Pons (tissue), 1 donor: ENCODE measurements around the gene PARD3B.

Experiments
- DNase-seq: peaks from one replicate; pipeline ENCODE4 v3.0.0-alpha.2; 2016; ENCODE audit warnings: low spot score

The PARD3B gene

DNA sequence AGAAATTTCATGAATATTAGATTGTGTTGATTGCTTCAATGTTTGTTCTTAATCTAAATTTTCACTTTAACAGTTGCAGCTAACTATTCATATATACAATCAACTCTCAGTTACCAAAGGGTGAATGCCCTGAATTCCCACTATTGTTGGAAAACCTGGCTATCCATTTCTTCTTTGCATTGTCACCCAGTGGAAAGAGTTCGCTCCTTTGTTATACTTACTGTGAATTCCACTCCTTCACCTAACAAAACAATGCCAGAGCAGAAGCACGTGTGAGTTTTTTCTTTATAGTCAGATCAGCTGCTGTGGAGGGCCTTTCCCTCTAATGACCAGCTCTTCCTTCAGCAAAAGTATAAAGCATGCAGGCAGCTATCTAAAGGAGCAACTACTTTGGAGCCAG lies 727.9 kb downstream of the PARD3B start:
- no peak for DNase-seq

DNA sequence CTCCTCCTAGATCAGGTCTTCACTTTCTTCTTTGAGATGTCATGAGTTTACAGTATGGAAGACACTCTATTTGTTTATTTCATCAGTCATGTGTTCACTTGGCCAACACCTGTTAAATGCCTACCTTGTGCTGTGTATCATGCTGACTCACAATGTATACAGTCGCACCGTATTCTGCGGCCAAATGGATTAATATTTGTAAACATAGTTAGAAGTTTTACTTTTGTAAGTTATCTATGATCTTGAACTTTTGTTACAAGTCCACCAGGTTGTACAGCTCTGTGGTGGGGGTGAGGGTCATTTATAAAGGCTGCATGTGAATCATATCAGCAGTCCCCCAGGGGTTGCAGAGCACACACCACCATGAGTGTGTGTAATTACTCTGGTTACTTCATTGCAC lies 728.4 kb downstream of the PARD3B start:
- no peak for DNase-seq

DNA sequence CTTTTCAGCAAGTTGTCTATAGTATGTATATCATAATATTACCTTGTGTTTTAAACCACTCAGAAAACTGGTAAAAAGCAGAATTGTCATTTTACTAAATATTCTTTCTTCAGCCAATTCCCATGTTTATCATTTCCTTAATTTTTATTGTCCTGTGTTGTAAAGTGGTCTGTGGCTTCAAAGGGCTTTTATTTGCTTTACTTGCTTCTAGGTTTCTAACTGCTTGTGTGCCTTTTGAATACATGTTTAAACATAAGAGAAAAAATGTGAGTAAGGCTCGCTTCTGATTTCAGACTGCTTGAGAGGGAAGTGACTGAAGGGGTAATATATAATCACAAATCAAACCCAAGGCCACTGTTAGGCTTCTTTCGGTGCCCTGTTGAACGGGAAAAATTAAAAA lies 729.5 kb downstream of the PARD3B start:
- no peak for DNase-seq

DNA sequence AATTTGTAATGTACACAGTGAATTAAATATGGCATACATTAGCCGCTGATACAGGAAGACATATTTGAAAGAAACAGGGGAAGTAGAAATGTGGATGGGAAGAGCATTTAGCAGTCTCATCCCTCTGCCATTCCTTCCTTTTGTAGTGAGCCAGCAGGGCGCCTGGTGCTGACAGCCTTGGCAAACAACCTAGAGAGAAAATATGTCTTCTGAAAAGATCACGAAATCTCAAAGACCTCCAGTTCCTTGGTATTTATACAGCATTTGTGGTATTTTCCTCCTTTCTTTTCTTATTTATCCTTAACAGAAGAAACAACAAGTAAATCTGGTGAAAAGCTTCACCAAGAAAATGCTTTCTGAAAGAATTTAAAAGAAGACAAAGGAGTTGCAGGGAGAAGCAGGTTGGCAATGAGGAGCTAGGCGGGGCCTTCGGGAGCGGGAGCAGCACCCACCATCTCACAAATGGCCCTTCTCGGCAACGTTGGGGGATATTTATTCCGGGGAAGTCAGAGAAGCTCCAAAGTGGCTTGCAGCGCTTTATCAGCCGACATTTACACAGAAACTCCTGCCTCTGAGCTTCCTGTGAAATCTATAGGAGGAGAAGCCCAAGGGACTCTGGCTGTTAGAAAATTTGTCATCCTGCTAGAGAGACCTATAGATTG lies 731.0 kb downstream of the PARD3B start:
- DNase-seq: no peak

DNA sequence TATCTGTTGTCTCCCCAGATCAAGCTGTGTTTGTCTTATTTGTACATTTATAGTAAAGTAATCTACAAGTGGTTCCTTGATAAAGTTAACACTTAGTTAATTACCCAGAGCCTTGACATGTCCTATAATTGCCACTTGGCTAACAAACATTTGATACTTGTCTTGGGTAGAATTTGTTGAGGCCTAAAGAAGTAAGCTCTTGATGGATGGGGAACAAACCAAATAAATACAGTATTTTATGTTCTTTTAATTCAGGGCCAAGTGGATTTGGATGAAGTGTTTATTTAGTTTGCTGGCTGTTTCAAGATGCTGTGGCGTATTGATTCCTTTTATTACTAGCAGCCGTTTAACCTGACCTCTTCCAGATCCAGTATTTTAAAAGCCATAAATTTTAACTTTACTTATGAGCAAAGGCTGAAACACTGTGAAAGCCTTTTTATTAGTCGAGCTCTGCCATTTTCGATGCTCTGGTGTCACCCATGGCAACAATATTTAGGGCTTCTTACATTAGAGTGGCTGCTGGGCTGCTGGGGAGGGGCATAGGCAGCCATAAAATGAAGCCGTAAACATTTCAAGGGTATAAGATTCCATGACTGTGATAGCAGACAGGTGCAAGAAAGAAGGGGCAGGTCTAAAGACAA lies 735.4 kb downstream of the PARD3B start:
- DNase-seq: no peak

DNA sequence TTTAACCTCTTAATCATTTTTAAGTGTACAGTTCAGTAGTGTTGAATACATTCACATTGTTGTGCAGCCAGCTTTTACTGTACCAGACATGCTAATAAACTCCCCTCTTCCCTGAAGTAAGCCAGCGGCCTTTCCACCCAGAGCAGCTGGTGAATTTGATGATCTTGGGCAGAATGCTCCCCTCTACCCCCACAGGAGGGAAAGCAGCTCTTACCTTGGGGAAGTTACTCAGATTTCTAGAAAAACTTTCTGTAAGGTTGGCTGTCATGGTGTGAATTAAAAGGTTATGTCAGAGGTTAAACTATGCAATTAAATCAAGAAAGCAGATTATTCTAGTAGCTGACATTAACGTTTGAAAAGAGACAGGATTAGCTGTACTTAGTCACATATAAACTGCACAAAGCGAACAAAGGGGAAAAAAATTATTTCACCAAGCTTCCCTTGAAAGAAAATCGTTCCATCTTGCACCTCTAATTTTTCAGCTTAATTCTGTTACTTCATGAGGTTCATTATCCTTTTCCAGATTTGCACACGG lies 738.5 kb downstream of the PARD3B start:
- DNase-seq: no peak

DNA sequence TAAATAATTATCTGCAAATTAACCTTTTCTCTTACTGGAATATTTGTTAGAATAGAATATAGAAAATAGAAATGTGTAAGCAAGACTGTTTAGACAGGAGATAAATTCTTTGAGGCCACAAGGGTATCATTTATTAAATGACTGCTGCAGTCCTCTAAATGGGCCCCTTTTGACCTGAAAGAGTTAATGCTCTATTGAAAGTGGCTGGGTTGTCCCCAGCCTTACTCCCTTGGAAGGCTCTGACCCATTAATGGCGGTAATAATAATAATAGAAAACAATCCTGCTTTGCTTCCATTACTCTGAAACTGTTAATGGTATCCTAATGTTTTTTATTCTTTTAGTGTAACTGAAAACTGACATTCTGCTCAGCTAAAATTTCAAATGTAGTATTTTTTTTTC lies 739.1 kb downstream of the PARD3B start:
- no peak for DNase-seq

DNA sequence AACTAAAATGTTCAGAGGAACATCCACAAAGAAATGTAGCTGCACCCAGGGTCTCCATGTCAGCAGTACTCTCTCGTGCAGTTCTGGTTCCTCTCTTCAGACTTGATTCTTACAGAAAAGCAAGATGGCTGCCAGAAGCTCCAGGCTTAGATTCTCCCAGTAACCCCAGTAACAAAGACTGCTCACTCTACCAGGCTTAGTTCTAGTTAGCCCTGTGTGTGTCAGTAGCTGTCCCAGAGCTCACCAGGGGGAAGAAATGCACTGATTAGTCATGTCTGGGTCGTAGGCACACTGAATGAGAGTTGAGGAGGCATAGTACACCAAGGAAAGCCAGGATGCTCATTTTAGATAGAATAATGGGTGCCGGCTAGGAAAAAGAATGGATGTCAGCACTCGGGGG lies 742.0 kb downstream of the PARD3B start:
- no peak for DNase-seq

DNA sequence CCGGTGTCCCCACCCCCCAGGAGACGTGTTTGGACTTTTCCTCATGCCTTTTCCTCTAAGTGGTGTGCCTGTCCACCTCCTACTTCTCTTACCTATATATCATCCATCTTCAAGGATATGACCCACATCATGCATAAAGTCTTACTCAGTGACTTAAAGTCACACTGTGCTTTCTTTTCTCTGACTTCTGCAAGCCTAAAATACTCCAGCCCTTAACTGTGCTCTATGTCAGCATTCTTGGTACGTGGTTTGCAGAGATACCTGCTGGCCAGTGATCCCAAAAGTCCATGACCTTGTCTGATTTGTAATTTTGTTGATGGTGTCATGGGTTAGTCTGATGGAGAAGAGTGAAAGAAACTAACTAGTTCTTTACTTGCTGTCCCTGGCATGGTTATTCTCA lies 743.4 kb downstream of the PARD3B start:
- DNase-seq: no peak

DNA sequence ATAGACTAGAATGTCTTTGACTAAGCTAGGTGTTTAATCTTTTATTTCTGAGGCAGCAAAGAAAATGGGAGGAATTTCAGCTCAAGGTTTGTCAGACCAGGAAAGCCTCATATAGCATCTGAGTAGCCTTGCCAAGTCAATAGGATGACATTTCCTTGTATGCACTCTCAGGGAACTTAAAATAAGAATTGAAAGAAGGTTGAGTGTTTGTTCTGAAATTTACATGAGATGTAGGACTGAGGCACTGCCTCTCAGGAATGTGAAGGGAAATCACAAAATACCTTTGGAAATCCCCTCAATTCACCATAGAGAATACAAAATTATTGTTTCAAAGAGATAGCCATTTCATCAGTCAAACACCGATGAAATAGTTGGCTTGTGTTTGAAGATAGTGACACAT lies 745.0 kb downstream of the PARD3B start:
- DNase-seq: no peak

DNA sequence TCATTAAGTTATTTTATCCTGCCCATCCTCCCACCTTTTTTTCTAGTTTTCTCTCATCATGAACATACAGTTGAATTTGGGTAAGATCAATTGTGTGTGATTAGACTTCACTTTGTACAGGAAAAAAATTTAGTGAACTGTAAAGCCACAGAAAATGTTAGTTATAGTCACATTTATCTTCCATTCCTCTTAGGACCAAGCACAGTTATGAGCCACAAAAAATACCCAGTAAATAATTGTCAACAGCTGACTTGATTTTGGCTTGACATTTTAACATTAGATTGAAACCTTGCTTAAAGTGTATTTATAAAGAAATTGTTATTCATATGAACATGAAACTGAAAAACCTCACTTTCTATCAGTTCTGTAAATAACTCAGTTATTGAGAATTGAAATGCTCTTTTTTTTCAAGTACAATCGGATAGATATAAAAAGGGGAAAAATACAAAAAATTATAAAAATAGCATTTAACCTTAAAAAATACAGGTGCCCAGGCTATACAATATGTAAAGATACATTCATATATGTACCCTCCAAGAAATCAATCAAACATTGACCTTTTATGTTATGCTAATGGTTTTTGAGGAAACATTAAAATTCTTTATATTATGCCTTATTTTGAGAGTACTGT lies 747.5 kb downstream of the PARD3B start:
- DNase-seq: no peak

DNA sequence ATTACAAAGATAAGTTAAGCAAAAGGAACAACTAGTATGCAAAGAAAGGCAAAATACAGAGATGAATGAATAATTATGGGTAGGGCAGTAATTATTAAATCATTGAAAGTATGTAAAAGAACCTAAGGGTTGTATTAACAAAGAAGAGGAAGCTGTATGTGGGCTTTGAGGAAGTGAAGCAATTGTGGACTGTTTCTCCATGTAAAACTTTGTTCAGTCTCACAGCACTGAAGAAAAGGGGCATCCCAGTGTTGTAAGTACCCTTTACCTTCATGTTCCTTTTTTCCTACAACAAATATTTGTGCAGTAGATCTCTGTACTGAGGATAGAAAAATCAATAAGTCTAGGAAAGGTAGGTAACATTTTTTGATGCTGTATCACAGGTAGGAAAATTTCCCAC lies 748.3 kb downstream of the PARD3B start:
- DNase-seq: no peak

DNA sequence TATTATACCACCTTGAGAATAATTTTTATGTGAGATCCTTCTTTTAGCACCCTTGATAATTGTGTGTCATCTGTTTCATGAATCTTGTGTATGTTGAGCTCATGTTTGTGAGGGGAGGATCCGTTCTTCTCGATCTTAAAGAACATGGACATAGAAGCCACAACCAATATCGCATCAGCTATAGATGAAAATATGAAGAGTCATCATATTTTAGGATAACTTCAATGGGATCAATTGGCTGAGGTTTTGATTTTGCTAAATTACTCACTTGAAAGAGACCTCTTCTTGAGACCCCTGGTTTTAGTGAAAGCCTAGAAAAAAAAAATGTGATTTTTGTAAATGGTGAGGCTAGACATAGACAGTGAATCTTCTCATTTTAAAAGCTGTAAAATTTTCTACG lies 751.7 kb downstream of the PARD3B start:
- no peak for DNase-seq

DNA sequence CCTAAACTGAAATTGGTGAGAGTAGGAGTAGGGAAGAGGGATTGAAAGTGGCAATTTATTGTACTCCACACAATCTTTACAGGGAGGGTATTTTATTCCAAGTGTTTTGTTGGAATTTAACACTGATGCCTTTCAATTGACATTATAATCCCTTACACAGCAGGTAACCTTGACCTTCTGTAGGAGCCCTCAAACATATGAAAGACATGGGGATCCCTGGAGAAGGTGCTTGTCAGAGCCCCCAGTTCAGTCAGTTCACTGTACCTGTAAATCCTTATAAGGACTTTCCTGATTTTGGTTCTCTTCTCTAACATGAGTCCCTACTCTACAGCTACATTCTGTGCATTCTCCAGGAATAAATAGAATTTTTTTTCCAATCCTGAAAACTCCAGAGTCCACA lies 752.1 kb downstream of the PARD3B start:
- no peak for DNase-seq

DNA sequence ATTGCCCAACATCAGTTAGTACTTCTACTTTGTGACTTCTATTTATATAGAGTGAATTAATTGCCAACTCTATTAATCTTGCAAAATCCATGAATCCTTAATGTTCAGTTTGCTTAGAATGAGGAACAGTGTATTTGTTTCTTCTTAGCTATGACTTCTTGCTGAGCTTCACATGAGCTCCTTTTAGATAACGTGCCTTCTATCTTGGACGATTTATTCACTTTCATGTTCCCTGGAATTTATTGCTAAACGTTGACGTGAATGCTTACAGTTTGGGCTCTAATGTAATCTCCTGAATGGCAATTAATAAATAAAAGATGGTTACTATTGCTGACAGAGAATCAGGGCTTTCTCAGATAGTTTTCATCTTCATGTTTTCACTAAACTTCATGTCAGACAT lies 752.6 kb downstream of the PARD3B start:
- no peak for DNase-seq

DNA sequence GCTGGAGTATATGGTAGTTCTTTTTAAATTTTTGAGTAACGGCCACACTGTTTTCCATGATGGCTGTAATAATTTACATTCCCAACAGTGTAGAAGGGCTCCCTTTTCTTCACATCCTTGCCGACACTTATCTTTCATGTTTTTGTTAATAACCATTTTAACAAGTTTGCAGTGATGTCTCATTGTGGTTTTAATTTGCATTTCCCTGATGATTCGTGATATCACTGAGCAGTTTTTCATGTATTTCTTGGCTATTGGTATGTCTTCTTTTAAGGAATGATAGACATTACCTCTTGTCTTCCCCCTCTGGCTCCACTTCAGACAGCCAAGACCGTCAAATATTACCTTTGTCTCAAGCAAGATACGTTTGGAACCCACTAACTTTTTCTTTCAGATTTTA lies 765.9 kb downstream of the PARD3B start:
- DNase-seq: no peak

DNA sequence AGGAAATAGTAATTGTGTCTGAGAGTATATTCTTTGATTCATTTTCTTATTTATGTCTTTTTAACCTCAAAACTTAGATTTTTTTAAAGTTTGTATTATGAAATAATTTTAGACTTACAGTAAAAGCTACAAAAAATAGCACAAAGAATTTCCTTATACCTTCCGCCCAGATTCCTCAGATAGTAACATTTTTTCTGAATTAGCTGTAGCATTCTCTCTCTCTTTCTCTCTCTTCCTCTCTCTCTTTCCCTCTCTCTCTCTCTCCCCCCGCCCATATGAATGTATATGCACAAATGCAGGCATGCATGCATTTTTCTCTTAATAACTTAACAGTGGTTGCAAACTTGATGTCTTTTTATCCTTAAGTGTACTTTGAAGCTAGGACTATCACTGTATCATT lies 776.0 kb downstream of the PARD3B start:
- no peak for DNase-seq

DNA sequence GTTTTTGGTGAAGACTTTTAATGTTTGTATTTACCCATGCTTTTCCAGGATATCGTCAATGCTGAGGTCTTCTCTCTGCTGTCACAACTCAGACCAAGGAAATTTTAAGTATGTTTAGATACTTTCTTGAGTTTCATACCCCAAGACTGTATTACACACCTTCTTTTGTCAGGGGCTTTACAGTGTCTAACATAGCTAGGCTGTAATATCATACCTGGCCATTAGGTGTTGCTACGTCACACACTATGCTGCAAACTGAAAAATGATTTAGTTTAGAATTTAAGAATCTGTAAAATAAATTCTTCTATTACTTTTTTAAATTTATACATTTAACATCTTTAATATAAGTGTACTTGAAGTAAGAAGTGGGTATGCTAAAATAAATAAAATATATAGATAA lies 778.7 kb downstream of the PARD3B start:
- no peak for DNase-seq

DNA sequence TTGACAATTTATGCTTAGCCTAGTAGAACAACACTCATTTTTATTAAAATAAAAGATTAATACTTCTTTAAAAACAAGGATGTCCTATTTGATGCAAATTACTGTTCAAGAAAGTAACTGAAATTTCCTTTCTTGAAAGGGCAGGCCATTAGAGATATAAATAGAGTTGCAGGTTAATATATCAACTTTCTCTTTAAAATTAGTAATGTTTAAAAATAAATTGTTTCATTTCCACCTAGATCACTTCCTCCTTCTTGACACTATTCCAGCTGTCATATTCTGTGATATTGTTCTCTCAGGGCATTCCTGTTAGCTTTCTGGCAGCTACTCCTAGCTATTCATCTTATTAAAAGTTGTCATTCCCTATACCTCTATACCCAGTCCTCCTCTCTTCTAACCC lies 779.1 kb downstream of the PARD3B start:
- DNase-seq: no peak

DNA sequence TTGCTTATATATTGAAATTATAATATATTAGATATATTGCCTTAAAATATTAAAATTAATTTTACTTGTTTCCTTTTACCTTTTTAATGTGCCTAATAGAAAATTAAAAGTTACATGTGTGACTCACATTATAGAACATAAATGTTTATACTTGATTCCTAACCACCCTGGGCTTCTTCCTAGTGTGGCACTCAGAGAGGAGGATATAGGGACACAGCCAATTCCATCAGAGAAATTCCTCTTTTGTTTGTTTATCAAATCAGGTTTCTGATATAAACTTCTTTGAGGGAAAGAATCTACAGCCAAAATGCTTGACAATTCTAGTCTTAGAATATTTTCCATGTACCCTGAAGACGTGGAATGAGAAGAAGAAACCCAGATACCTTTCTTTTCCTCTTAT lies 788.1 kb downstream of the PARD3B start:
- DNase-seq: no peak

DNA sequence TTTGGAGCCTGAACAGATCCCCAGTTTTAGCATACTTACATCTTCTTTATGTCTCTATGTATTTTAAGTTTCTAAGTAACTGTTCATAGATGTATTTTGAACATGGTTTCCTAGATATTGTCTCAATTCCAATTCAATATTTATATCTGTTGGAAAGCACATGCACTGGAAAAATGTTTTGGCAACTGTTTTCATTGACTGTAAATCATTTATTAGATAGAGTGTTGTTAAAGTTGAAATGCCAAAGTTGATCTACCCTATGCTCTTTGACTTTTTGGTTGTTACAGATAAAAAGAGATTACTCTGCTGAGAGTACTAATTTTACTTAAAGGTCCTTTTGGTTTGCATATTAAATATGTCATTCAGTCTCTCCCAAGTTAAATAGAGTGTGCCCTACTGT lies 792.0 kb downstream of the PARD3B start:
- no peak for DNase-seq

DNA sequence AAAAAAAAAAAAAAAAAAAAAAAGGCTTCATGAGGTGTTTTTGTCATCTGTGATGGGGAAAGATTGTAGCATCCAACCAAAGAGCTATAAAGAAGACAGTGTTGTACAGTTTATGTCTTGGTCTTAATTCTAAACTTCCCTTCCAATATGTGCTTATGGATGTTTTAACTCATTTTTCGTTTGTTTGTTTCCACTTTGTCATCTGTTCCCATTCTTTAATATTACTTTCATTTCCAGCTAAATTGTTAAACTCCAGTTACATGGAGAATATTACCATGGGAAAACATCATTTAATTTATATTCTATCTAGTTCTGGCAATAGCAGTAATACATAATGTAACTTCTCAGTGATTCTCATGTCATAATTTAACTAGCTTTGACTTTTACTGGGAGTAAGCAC lies 792.9 kb downstream of the PARD3B start:
- no peak for DNase-seq

DNA sequence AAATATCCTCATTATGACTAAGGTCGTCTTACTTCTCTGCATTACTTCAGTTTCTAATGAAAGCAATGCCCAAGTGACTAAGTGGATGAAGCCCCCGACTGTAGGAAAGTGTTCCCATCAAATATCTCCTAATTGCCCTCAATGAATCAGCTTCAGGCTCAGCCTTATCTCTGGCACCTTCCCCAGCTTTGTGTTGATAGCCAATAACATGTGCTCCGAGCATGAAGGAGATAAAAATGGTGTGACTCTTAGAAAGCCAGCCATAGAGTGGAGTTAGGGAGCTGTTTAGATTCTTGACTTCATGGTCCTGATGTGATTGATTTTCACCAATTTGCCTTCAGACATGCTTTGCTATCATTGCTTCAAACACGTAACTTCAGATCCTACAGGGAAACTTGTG lies 797.8 kb downstream of the PARD3B start:
- DNase-seq: no peak

DNA sequence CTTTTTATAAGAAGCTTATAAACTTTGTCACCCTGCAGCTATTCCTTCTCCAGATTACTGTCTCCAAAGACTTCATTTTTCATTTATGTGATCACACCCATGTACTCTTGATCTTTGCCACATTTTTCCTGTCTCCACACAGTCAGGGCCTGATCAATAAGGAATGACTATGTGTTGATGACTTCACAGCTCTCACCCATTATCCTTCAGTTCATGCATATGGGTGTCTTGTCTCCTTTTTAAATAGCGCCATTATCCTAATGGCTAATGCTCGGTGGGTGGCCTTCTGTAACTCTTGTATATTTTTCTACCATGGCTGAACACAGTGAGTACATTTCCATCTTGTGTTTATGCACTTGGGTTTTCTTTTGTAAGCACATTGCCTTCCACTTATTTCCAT lies 801.4 kb downstream of the PARD3B start:
- DNase-seq: no peak
